ENCODE data around the gene PIWIL4.
"Not testable (repeated sequence)": the region's sequence is repeated elsewhere in the genome, so short reads cannot be mapped to it uniquely, and the experiment has no call there.

PIWIL4 gene

GRCh38 chr11:94583866-94584500 lies 16.8 kb downstream of the PIWIL4 start:
- in situ Hi-C loops (cut with MboI; ENCODE audit: low sequenced_read_pairs): no loop called here

- in situ Hi-C loops (cut with MboI; ENCODE audit: low sequenced_read_pairs): no loop called here
Measured at GRCh38 chr11:94584978-94585377, 17.8 kb downstream of the PIWIL4 start.

DNA sequence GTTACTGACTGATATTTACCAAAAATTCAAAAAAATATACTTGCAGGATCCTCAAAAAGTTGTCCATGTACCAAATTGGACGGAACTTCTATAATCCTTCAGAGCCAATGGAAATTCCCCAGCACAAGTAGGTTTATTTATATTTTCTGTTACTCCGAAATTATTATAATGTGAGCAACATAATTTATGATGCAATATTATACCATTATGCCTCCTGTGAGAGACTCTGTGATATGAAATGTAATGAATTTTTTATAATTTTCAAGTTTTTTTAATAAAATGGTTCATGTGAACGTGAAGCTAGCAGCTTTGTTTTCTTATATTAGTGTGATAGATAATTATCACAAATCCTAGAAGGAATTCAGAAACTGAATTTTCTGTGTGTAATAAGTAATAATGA lies 18.2 kb downstream of the PIWIL4 start:
- in situ Hi-C loops (cut with MboI; ENCODE audit: low sequenced_read_pairs): no loop called here

DNA sequence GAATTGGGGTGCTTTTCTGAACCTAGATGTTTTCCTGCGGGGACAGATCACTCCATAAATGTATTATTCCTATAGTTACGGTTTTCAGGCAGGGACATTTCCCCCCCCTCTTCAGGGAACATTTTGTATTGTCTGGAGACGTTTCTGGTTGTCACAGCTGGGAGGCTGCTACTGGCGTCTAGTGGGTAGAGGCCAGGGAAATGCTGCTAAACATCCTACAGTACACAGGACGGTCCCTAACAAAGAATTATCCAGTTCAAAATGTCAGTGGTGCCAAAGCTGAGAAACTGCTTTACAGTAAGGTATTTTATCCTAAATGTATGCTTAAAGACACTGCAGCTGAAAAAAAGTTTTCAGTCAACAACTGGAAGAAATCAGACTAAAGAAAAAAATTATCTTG lies 19.4 kb downstream of the PIWIL4 start:
- in situ Hi-C loops (cut with MboI; ENCODE audit: low sequenced_read_pairs): no loop called here

DNA sequence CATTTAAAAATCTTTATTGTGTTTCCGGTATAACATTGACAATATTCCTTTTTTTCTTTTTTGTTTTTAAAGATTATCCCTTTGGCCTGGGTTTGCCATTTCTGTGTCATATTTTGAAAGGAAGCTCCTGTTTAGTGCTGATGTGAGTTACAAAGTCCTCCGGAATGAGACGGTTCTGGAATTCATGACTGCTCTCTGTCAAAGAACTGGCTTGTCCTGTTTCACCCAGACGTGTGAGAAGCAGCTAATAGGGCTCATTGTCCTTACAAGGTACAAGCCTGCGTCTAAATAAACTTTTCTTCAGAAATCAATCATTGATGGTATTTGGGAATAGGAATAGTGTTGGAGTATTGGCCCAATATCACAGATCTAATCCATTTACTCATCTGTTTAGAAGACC lies 19.8 kb downstream of the PIWIL4 start:
- in situ Hi-C loops (cut with MboI; ENCODE audit: low sequenced_read_pairs): no loop called here

- in situ Hi-C loops (cut with MboI; ENCODE audit: low sequenced_read_pairs): no loop called here
Measured at GRCh38 chr11:94588366-94588942, 21.3 kb downstream of the PIWIL4 start.

DNA sequence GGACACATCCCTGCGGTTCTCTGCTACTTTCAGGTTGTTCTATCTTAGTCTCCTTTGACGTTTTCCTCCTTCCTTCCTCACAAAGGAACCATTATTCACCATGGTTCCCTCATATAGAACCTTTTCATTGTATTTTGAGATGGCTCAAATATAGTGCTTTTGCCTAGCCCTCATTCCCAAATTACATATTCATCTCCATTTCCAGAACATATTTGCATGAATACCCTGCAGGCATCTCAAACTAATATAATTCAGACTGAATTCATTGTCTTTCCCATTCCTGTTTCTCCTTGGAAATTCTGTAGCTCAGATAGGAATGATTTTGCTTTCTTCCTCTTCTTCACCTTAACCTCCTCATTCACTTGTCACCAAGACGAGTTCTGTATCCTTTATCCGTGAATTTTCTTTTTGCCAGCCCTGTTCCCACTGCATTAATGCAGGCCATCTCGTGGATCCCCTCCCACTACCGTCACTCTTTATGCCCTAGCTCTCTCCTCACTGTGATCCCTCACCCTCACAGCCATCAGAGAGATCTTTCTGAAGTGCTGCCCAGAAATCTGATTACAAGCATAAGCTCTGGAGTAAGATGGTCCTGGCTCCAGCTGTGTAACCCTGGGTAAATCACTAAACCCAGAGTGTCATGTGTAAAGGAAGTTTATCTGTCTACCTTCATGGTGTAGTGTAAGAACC lies 23.3 kb downstream of the PIWIL4 start:
- in situ Hi-C loops (cut with MboI; ENCODE audit: low sequenced_read_pairs): no loop called here

DNA sequence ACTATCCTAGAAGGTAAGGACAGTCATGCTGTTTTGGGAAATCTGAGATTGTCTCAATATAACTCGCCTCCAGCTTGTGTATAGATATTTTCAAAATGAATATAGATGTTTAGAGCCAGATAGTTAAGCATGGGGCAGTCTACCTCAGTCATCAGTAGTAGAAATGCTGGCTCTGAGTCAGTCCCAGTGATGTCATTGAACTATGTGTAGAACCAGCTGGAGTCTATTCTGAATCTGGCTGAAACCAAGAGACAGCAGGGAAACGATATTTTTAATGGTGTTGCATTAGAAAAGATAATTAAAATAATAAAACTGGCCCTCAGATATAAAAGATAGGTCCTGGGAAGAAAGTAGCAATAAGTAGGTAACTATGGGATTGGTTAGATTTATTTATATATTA lies 25.9 kb downstream of the PIWIL4 start:
- in situ Hi-C loops (cut with MboI; ENCODE audit: low sequenced_read_pairs): no loop called here

DNA sequence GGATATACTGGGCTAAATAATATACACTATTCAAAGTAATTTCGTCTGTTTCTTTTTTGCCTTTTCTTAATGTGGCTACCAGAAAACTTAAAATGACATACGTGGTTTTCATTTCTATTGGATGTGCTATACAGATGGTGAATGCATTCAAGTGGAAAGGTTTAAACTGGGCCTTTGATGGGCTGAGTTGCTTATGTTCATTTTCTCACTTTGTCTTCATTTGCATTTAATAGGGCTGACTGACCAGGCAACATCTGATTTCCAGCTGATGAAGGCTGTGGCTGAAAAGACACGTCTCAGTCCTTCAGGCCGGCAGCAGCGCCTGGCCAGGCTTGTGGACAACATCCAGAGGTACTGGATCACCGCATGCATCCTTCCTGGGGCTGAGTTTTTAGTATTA lies 27.9 kb downstream of the PIWIL4 start:
- in situ Hi-C loops (cut with MboI; ENCODE audit: low sequenced_read_pairs): no loop called here

GRCh38 chr11:94597896-94598295 lies 30.7 kb downstream of the PIWIL4 start:
- in situ Hi-C loops (cut with MboI; ENCODE audit: low sequenced_read_pairs): no loop called here

GRCh38 chr11:94599510-94599909 lies 32.3 kb downstream of the PIWIL4 start:
- in situ Hi-C loops (cut with MboI; ENCODE audit: low sequenced_read_pairs): no loop called here

- in situ Hi-C loops (cut with MboI; ENCODE audit: low sequenced_read_pairs): no loop called here
Measured at GRCh38 chr11:94602430-94603372, 35.5 kb downstream of the PIWIL4 start.

DNA sequence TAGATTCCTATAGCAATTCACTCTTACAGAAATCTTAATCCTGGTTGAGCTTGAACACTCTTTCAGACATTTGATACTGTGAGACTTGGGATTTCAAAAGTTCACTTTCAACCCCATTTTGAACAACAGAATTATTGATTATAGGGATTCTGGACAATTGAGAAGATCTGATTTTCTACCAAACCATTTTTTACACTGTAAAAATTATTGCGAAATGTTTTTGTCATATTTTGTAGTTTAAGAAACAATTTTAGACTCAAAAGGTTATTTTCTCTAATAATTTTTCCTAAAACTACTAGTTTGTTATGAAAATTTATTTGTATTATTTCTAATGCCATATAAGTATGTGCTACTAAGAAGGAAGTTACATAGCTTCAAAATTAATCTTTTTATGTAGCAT lies 36.4 kb downstream of the PIWIL4 start:
- in situ Hi-C loops (cut with MboI; ENCODE audit: low sequenced_read_pairs): no loop called here

GRCh38 chr11:94604482-94604881 lies 37.3 kb downstream of the PIWIL4 start:
- in situ Hi-C loops (cut with MboI; ENCODE audit: low sequenced_read_pairs): no loop called here

DNA sequence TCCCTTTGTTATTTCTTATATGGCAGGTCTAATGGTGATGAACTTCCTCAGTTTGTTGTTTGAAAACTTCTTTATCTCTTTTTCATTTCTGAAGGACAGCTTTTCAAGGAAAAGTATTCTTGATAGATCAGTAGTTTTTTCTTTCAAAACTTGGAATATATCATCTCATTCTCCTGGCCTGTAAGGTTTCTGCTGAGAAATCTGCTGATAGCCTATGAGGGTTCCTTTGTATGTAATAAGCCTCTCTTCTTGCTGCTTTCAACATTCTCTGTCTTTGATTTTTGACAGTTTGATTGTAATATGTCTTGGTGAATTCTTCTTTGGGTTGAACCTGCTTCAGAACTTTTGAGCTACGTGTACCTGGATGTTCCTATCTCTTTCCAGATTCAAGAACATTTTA lies 46.0 kb downstream of the PIWIL4 start:
- in situ Hi-C loops (cut with MboI; ENCODE audit: low sequenced_read_pairs): no loop called here

- in situ Hi-C loops (cut with MboI; ENCODE audit: low sequenced_read_pairs): no loop called here
Measured at GRCh38 chr11:94623120-94623735, 56.1 kb downstream of the PIWIL4 start.

- in situ Hi-C loops (cut with MboI; ENCODE audit: low sequenced_read_pairs): not testable (repeated sequence)
Measured at GRCh38 chr11:94625422-94625821, 58.3 kb downstream of the PIWIL4 start.

DNA sequence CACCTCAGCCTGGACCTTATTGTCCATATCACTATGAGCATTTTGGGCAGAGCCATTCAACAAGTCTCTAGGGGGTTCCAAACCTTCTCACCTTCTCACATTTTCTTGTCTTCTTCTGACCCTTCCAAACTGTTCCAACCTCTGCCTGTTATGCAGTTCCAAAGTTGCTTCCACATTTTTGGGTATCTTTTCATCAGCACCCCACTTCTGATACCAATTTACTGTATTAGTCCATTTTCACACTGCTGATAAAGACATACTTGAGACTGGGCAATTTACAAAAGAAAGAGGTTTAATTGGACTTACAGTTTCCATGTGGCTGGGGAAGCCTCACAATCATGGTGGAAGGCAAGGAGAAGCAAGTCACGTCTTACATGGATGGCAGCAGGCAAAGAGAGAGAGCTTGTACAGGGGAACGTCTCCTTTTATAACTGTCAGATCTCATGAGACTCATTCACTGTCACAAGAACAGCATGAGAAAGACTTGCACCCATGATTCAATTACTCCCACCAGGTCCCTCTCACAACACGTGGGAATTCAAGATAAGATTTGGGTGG lies 59.9 kb downstream of the PIWIL4 start:
- in situ Hi-C loops (cut with MboI; ENCODE audit: low sequenced_read_pairs): not testable (repeated sequence)

- in situ Hi-C loops (cut with MboI; ENCODE audit: low sequenced_read_pairs): no loop called here
Measured at GRCh38 chr11:94629741-94630140, 62.6 kb downstream of the PIWIL4 start.

DNA sequence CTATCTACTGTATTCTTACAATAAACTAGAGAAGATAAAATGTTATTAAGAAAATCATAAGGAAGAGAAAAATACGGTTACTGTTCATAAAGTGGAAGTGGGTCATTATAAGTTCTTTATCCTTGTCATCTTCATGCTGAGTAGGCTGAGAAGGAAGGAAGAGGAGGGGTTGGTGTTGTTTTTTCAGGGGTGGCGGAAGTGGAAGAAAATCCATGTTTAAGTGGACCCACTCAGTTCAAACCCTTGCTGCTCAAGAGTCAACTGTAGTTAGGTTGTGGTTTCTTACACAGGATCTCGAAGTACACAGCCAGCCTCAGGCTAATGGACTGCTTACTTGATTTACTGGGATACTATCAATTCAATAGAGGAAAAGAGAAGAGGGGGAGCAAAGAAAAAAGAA lies 63.1 kb downstream of the PIWIL4 start:
- in situ Hi-C loops (cut with MboI; ENCODE audit: low sequenced_read_pairs): no loop called here

DNA sequence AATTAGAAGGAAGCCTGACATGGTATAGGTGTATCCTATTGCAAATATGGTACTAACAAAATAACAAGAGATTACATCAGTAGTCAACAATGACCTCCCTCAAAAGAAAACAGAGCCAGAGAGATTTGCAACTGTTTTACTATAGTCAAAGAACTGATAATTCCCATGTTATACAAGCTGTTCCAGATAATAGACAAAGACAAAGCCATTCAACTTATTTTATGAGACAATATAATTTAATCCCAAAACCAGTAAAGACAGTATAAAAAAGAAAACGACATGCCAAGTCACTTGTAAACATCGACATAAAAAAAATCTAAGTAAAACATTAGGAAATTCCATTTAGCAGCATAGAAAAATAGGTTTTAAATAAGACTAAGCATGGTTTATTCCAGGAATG lies 65.2 kb downstream of the PIWIL4 start:
- in situ Hi-C loops (cut with MboI; ENCODE audit: low sequenced_read_pairs): no loop called here
